CD4-positive, alpha-beta T cell treated with Interleukin-15 for 1 hour (primary cell): ENCODE results near the gene SLC22A14.
"Not testable (repeated sequence)": the region's sequence is repeated elsewhere in the genome, so short reads cannot be mapped to it uniquely, and the experiment has no call there.

ENCODE experiments used
- DNase-seq: peaks from one replicate; pipeline ENCODE4 v3.0.0-alpha.2; 2020

The SLC22A14 gene

GRCh38 chr3:38314112-38314763, 32.1 kb downstream of the SLC22A14 start:
- no peak for DNase-seq

DNA sequence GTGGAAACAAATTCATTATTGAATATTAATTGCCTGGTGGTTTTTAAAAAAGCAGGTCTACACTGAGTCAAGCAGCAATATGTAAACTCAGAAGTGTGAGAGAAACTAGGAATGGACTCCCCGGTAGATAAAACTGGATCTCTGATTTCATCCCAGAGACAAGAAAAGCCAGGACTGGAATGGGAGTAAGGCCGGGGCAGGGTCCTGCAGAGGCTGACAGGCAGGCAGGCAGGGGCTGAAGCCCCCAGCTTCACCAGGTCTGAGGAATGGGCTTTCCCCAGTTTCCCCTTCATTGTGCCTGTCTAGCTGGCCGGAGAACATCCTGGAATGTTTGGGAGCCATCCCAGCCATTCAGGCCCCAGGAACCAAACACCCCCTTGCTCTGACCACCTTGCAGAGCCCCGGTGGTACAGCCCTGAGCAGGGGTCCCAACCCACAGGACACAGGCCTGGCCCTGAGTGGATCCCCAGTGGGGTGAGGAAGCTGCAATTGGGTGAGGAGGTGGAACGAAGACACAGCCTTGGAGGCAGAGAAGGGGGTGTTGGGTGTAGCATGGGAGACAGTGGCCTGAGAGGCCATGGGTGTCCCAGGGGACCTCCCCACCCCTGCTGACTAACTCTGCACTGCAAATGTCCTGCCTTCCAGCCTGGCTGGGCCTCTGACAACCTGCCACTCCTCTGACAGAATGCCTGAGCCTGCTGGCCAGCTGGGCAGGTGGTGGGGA, 32.8 kb downstream of the SLC22A14 start:
- DNase-seq = no peak

- DNase-seq = no peak
These were observed 33.6 kb downstream of the SLC22A14 start for GRCh38 chr3:38315488-38316230.

- no peak for DNase-seq
These were observed 34.5 kb downstream of the SLC22A14 start for GRCh38 chr3:38316356-38317191.

- no peak for DNase-seq
These were observed 35.2 kb downstream of the SLC22A14 start for GRCh38 chr3:38317192-38317759.

GRCh38 chr3:38318766-38319671, 36.9 kb downstream of the SLC22A14 start:
- DNase-seq = no peak

DNA sequence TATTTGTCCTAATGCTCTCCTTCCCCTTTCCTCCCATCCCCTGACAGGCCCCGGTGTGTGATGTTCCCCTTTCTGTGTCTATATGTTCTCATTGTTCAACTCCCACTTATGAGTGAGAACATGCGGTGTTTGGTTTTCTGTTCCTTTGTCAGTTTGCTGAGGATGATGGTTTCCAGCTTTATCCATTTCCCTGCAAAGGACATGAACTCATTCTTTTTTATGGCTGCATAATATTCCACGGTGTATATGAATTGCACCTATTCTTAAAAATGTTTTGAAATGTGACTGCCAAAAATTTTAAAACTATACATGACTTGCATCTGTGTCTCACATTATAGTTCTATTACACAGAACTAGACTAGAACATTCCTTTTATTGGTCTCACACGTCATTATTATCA, 38.5 kb downstream of the SLC22A14 start:
- DNase-seq = not testable (repeated sequence)

DNA sequence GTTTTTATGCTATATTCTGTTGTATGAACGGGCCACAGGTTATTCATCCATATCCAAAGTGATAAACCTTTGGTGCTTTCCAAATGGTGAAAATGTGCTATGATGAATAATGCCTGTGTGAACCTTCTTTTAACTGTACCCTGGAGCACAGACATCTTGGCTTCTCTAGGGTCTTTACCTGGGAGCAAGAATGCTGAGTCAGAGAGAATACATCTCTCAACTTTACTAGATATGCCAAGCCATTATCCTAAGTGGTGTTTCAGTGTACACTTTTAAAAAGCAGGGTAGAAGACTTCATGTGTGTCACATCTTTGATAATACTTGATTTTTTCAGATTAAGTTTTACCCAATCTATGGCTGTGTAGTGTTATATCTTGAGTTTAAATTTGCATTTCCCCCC, 41.0 kb downstream of the SLC22A14 start:
- no peak for DNase-seq

GRCh38 chr3:38325256-38325655, 43.2 kb downstream of the SLC22A14 start:
- no peak for DNase-seq

DNA sequence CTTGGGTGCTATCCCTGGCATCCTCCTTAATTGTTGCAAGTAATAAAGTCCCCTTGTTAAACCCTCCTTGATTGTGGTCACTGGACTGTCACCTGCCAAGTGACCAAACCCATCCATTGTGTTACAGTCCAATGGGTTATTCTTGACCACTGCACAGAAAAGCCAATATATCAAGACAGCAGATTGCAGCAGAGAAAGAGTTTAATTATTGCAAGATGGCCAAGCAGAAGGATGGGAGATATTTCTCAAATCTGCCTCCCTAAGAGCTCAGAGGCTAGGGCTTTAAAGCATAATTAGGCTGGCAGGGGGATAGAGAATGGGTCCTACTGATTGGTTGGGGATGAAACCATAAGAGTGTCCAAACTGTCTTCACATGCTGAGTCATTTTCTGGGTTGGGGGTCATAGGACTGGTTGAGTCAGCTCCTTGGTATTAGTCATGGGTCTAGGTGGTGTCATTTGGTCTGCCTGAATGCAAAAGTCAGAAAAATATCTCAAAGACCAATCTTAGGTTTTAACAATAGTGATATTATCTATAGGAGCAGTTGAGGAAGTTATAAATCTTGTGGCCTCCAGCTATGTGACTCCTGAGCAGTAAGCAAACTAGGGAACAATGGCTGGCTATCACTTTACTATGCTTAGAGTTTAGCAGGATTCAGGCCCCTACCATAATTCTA, 45.4 kb downstream of the SLC22A14 start:
- DNase-seq = no peak

DNA sequence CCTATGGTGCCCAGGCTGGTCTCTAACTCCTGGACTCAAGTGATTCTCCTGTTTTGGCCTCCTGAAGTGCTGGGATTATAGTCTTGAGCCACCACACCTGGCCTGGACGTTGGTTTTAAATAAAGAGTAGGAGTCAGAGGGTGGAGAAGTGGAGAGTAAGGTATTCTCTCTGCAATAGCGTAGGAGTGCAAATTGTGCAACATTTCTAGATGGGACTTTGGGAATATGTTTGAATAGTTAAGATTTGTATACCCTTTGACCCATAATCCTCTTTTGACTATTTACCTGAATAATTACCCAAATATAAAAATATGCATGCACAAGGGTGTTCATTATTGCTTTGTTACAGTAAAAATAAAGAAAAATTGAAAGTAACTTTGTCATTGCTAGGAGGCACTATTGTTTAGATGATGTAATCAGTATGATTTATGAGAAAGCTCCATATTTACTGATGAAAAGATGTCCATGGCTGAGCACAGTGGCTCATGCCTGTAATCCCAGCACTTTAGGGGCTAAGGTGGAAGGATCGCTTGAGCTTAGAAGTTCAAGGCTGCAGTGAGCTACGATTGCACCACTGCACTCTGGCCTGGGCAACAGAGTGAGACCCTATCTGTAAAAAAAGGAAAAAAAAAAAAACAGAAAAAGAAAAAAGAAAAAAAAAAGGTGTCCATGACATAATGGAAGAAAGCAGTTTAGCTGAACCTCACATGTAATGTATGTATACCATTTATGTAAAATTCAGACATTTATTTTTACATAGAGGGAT, 49.3 kb downstream of the SLC22A14 start:
- no peak for DNase-seq

- DNase-seq = no peak
These were observed 50.1 kb downstream of the SLC22A14 start for GRCh38 chr3:38332201-38332600.

DNA sequence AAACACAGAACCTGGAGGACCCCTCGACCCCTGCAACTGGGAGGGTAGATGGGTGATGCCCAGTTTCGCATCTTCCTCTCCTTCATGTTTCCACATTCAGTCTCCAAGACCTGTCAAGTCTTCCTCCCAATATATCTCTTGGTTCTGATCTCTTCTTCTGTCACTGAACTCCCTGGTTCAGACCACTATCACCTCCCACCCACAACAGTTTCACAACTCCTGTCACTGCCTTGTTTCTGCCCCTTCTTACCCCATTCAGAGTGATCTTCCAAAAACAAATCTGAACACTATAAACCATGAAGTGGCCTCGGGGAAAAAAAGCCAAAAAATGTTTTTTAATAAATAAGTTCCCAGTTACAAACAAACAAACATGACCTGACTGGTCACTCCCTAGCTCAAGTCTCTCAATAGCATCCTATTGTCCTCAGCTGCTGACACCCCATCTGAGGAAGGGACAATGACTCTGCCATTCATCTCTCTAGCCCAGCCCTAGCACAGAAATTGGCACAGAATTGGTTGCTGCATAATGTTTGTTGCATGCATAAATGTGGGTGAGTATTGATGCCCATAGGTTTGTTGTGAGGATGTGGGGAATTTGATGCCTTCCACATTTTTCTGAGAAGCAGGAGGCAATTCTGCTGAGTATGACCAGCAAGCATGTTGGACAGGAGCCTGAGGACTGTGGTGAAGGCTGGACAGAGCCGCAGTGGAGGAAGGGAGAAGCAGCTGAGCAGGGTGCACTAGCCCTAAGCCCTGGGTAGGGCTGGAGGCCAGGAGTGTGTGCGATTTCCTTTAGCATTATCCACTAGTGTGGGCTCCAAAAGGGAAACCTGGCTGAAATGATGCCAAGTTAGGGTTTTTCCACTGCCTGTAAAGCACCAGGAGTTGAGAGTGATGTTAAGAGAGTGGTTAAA, 52.3 kb downstream of the SLC22A14 start:
- no peak for DNase-seq

DNA sequence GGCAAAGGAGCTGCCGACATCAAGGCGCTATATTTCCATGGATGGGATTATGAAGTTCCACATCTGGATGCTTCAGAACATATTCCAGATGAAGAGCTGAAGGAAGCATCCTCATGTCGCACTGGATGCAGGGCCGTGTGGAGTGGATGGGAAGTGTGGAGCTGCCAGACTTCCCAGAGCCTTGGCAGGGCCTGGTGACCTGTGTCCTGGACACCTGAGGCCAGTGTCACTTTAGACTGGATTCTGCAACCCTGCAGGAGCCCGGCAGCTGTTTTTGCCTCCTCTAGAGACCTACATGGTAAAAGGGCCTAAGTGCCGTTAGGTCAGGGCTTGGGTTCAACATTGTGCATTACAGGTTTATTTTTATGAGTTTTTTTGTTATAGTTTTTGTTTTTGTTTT, 53.2 kb downstream of the SLC22A14 start:
- DNase-seq = no peak

- DNase-seq = no peak
These were observed 55.6 kb downstream of the SLC22A14 start for GRCh38 chr3:38337703-38338102.

GRCh38 chr3:38343797-38344594, 61.9 kb downstream of the SLC22A14 start:
- DNase-seq = no peak

- DNase-seq = no peak
These were observed 63.9 kb downstream of the SLC22A14 start for GRCh38 chr3:38345879-38346586.
